ENCODE measurements around the gene ITK.
"Not testable (repeated sequence)": the region's sequence is repeated elsewhere in the genome, so short reads cannot be mapped to it uniquely, and the experiment has no call there.

Gene ITK

DNA sequence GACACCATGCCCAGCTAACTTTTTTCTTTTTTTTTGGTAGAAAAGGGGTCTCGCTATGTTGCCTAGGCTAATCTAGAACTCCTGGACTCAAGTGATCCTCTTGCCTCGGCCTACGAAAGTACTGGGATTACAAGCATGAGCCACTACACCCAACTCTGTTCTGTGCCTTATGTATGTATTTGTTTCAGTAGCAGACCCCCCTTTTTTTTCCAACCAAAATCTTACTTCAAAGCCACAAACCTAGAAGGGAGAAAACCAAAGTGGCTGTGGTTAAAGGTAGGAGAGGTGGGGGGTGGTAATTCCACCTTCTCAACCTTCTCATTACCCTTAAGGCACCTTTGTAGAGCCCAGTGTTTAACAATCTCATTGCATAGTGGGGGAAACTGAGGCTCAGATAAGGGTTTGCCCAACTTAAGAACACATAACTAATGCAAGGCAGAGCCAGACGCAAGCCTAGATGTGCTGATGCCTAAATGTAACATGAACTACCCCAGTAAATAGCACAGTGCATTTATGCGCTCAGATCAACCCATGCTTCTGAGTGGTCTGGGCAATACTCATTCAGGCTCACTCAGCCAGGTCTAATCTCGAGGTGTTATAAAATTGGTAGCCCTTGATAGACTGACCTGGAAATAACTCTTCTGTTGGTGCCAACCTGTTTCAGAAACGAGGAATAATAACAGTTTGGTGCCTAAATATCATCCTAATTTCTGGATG, 33.0 kb downstream of the ITK start:
- no peak for DNase-seq

GRCh38 chr5:157214415-157214814, 33.8 kb downstream of the ITK start:
- DNase-seq = no peak

DNA sequence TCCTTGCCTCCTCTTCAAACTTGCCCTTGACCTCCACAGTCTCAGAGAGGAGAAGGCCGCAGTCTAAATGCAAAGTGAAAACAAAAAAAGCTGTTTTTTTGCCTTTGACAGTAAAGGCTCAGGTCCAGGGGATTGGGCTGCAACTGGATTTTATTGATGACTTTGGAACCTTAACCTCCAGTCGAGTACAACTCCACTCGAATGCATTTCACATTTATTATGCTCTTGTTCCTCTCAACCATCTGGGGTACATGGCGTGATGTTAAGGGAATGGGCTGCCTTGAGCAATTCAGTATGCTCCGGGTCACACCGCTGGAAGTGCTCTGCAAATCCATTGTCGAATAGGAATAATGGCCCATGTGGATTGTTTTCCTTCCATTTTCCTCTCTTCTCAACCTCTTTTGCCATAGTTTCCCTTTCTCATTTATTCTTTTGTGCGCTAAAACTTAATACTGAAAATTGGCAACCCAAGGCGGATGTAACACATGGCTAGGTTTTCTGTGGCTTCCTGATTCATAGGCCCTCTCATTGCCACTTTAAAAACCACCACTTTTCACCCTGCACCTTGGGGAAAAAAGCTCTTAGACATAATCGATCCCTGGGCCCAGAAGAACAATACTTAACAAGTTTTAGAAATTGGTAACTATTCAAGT, 34.3 kb downstream of the ITK start:
- DNase-seq = no peak

DNA sequence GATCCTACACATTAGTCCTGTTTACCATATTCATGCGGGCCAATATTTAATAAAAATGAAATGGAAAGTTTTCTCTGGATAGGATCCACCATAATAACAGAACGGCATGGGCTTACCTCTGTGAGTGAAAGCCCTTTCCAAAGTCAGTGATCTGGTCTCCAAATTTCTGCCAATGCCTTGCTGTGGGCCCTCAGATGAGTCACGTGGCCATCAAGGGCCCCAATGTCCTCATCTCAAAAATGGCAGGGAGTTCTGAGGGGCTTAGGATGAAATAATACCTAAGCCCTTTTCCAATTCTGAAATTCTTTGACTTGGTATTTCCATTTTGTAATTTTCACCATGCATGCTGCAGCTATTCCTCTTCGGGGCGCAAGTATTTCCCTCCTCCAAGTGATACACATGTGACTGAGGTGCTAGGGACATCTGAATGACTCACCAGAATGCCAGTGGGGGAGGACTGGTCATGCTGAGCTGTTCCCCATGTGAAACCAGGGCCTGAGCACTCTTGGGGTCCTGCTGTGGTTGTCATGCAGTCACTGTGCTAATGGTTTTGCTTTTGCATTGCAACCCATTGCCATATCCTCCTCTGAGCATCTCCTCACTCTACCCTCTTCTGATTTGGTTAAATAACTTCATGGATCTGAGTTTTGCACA, 35.0 kb downstream of the ITK start:
- no peak for DNase-seq

DNA sequence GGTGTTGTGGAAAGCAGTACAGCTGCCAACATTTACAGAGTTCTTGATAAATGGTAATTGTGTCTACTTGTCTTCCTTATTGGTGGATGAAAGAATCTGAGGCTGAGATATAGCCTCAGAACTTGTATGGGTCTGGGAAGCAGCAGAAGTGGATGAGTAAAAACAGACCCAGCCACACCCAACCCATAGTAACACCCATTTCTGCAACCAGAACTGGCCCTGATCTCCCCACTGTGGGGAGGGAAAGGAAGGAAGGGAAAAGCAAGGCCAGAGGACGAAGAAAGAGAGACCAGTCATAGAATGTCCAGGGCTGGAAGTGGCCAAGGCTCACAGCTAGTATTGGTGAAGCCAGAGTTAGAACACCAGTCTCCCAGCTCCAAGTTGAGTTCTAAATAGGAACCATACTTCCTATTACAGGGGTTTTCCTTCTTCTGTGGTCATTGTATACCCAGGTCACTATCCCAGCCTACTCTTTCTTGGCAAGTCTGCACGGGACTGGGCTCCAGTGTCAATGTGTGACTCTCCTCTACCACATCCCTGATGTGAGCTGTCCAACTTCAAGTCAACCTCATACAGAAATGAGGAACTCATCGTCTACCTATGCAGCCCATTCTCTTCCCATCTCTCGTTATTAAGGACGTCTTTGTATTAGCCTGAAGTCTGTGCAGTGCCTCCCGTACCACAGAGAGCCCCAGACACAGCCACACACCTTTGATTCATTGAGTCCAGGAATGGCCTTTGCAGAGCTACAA, 35.9 kb downstream of the ITK start:
- no peak for DNase-seq

DNA sequence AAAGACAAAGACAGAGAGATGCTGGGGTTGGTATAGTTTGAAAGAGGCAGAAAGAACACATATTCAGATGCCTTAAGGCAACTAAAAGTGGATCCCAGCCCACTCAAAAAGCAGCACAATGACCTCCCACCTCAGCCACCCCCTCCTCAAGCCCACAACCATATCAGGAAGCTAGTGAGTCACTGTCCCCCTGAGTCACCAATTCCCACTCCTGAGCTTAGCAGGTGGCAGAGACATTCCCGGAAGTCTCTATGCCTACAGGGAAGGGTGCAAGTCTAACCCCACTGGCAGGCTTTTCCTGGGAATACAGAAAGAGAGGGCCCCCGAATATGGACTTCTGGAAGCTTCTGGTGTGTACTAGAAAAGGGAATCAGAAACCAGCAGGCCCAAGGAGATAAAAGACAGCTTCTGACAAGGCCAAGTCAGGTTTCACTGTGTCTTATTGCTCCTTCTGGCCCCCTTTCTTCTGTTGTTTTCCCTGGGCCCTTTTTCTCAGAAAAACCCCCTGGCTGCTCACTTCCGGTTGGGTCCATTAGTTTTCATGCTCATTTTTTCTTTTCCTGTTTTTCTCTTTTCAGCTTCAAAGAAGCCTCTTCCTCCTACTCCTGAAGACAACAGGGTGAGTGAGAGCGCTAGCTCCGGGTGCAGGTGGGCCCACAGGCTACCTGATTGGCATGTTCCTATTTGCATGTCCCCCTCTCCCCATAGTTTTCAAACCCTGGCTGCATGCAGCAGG, 36.8 kb downstream of the ITK start:
- no peak for DNase-seq

DNA sequence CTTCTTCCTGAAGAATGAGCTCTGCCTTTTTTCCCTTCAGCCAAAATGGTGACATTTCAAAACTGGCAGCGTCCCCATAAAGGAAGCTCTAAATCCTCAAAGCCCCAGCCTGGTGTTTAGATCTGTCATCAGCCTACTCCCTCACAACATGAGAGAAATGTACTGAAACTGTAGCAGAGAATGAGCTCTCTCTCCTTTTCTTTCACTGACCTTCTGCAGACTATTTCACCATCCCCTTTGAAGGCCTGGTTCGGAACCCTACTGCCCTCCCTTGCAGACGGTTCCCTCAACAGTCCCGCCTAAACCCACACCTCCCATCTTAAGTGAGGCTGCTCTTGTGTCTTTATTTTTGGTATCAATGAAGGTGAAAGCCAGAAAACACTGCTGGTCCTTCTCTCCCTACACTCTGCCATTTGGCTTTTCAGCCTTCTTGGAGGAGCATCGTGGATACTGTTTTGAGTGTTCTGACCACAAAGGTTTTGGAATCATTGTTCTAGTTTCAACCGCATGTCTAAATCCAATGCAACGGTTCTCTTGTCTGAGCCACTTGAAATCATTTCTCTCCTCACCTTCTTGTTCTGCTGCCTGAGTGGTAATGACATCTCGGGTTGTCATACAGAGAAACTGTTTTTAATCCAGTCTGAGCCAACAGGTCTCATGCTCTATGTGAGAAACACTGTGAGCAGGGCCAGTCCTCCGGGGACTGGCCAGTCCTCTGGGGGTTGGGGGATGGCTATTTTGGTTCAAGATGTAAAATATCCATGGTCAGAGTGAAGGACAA, 39.0 kb downstream of the ITK start:
- DNase-seq = no peak

- DNase-seq = no peak
Observed at GRCh38 chr5:157221959-157222358, 41.3 kb downstream of the ITK start.

DNA sequence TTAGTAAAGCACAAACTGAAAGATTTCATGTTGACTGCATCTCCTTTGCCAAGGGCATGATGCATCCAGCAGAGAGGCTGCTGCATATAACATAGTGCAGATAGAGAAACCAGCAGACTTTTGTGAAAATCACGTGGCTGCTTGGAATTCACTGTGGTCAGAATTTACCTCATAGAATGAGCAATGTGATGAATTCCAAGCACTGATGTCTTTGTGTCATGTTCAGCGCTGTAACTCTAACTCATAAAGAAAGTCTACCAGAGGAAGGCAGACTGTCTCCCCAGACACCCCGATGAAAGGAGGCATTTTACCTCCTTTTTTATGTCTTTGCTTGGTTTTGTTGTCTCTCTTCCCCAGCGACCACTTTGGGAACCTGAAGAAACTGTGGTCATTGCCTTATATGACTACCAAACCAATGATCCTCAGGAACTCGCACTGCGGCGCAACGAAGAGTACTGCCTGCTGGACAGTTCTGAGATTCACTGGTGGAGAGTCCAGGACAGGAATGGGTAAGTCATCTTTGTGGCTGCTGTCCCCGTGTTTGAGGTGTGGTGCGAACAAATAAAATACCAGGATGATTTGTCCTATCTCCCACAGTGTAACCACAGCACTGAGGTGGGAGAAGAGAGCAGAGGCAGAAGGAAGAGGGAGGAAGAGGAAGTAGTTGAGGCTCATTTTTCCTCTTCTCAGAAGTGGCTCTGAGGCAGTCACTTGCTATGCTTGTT, 42.0 kb downstream of the ITK start:
- DNase-seq = no peak

DNA sequence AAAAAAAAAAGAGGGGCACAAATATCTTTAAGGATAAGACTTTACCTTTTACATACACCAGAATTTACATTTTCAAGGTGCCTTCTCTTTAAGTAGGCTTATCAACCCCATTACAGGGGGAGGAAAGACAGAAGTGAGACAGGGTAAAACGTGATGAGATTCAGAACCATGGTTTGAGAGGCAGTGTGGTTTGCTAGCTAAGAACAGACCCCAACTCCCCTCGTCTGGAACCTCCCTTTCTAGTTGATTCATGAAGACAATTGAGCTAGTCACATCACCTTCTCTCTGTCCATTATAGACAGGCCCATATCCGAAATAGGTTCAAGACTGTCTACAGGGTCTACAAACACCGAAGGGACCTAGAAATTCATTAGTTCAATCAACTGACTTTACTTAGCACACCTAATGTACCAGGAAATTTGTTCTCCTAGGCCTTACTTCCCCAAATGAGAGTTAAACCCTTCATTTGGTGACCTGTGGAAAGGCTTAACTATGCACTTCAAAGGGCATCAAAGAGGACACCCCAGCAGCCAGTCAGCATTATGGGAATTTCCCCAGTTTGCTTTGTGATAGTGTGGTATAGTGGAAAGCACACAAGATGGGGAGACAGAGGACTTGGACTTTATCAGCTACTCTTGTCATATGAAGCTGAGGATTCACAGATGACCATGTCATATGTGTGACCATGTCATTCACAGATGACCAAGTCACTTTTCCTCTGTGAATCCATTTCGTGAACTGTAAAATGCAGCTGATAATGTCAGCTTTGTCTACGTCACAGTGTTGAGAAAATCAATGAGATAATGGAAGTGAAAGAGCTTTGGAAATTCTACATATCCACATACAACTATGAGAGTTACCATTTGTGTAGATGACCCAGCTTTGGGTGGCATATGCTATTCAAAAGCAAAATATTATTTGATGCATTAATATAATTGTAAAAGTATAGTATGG, 45.1 kb downstream of the ITK start:
- no peak for DNase-seq

GRCh38 chr5:157230610-157231009, 50.0 kb downstream of the ITK start:
- no peak for DNase-seq

- DNase-seq = no peak
Observed at GRCh38 chr5:157232706-157233105, 52.1 kb downstream of the ITK start.

- DNase-seq = no peak
Observed at GRCh38 chr5:157233515-157233914, 52.9 kb downstream of the ITK start.

DNA sequence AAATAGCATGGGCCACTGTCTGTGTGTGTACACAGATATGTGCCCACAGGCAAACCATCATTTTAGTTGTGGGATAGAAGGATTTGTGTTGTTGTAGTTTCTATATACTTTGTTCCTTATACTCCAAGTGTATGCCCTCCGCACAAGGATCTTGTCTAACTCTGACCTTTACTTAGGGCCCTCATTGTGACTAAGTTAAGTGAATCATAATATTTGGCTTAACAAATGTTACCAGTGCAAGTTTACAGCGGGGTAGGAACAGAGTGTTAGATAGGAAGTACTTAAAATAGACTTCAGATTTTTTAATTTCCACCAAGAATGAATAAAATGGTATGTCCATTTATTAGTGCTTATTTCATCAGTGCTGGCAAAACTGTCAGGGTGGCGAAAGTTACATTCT, 55.8 kb downstream of the ITK start:
- no peak for DNase-seq

GRCh38 chr5:157241483-157241882, 60.8 kb downstream of the ITK start:
- DNase-seq = no peak

- DNase-seq = not testable (repeated sequence)
Observed at GRCh38 chr5:157244704-157245103, 64.1 kb downstream of the ITK start.

DNA sequence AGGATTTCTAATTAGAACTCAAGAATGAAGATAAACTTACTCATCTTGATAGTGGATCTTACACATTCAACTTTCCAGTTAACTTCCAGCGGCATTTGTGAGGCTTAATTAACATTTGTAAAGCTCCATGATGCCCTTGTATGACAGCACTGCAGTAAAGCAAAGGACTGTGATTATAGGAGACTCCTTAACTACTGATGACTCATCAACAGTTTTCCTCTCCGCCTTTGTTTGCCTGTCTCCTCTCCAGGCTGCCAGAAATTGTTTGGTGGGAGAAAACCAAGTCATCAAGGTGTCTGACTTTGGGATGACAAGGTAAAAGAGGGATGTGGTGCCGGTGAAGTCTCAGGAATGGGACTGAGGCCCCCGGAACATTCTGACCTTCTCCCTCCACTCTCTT, 64.8 kb downstream of the ITK start:
- DNase-seq = no peak

GRCh38 chr5:157245886-157246285, 65.2 kb downstream of the ITK start:
- DNase-seq = no peak

DNA sequence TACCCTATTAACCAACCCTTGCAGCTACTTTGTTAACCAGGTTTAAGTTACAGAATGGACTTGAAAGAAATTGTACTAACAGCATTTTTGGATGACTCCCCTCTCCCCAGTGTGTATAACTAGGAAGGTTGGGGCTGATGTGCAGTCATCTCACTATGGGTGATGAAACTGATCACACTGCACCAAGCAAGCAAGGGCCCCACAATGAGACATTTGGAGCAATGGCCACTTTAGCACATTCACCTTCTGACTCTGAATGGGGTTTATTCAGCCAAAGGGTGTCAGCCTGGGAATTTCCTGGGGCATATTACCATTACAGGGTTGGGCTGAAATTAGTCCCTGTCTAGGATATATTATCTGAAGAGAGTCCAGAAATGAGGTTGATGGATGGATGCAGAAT, 66.6 kb downstream of the ITK start:
- no peak for DNase-seq

DNA sequence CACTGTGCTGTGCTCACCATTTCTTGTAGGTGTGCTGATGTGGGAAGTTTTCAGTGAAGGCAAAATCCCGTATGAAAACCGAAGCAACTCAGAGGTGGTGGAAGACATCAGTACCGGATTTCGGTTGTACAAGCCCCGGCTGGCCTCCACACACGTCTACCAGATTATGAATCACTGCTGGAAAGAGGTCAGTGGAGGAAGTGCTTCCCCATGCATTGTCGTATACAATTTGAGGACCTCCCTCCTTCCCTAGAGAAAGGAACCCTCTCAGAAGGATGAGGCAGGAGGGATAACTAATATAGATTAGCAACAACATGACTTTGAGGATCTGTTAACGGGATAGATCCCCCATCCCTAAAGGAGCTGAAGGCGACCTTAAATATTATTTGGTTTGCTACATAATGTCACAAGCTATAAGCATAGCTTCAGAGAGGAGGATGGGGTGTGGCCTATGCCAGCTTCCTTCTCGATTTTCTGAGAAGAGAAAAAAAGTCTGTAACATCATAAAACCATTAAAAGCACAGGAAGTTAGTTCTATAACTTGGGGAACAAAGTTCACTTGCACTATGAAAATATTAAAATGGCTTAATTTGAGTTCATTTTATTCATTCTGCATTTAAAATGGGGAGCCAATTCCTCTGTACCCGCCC, 68.3 kb downstream of the ITK start:
- no peak for DNase-seq

All from femur (tissue), 1 donor.